ENCODE measurements around the gene WFIKKN1.

The WFIKKN1 gene

GRCh38 chr16:659618-660017 lies 28.8 kb downstream of the WFIKKN1 start:
- DNase-seq = no peak

- no peak for DNase-seq
Observed at GRCh38 chr16:660132-660458, 29.3 kb downstream of the WFIKKN1 start.

- DNase-seq = no peak
Observed at GRCh38 chr16:660459-661183, 29.8 kb downstream of the WFIKKN1 start.

- DNase-seq = no peak
Observed at GRCh38 chr16:661184-661821, 30.5 kb downstream of the WFIKKN1 start.

- DNase-seq = no peak
Observed at GRCh38 chr16:662095-662494, 31.3 kb downstream of the WFIKKN1 start.

- DNase-seq = no peak
Observed at GRCh38 chr16:662597-662996, 31.8 kb downstream of the WFIKKN1 start.

GRCh38 chr16:666572-666971 lies 35.8 kb downstream of the WFIKKN1 start:
- DNase-seq = no peak

GRCh38 chr16:667113-667779 lies 36.5 kb downstream of the WFIKKN1 start:
- DNase-seq = no peak

GRCh38 chr16:667780-668518 lies 37.2 kb downstream of the WFIKKN1 start, which contains the start of gene RHOT2:
Gene RHOT2 (plus strand): TSS chr16:668132. CDS start chr16:668200, 68 bp downstream.
- peak; percentile 64 for DNase-seq

GRCh38 chr16:668519-669171 lies 37.9 kb downstream of the WFIKKN1 start:
- no peak for DNase-seq

- DNase-seq = no peak
Observed at GRCh38 chr16:669666-670065, 38.9 kb downstream of the WFIKKN1 start.

GRCh38 chr16:670485-671352 lies 39.9 kb downstream of the WFIKKN1 start:
- no peak for DNase-seq

- DNase-seq = no peak
Observed at GRCh38 chr16:671353-672131, 40.8 kb downstream of the WFIKKN1 start.

GRCh38 chr16:672371-672770 lies 41.6 kb downstream of the WFIKKN1 start:
- no peak for DNase-seq

- DNase-seq = no peak
Observed at GRCh38 chr16:672851-673250, 42.1 kb downstream of the WFIKKN1 start.

GRCh38 chr16:673399-673991 lies 42.7 kb downstream of the WFIKKN1 start:
- no peak for DNase-seq

GRCh38 chr16:674214-674881 lies 43.6 kb downstream of the WFIKKN1 start:
- DNase-seq = no peak

- DNase-seq = no peak
Observed at GRCh38 chr16:674968-675883, 44.4 kb downstream of the WFIKKN1 start, which contains the start of gene RHBDL1. Gene RHBDL1 (plus strand): TSS chr16:675671. CDS start chr16:675791, 120 bp downstream.
